Stimulated activated CD8-positive, alpha-beta memory T cell treated with anti-CD3 and anti-CD28 coated beads, Interleukin-12 subunit alpha, Interleukin-12 subunit beta, amount 100 ng/mL, for 1 hour (primary cell): ENCODE results near the gene IRF2BP2.
"Not testable (repeated sequence)": the region's sequence is repeated elsewhere in the genome, so short reads cannot be mapped to it uniquely, and the experiment has no call there.

ENCODE experiments used
- DNase-seq: peaks from one replicate; pipeline ENCODE4 v3.0.0-alpha.2; 2020; ENCODE audit warnings: low read depth

IRF2BP2 gene

GRCh38 chr1:234600418-234601281 lies 9.3 kb downstream of the IRF2BP2 start:
- DNase-seq, result no peak

GRCh38 chr1:234599617-234600417 lies 10.2 kb downstream of the IRF2BP2 start:
- peak; percentile 47 for DNase-seq

- DNase-seq, result no peak
These were observed 10.9 kb downstream of the IRF2BP2 start for GRCh38 chr1:234598974-234599616.

GRCh38 chr1:234597894-234598293 lies 12.1 kb downstream of the IRF2BP2 start:
- DNase-seq, result no peak

- DNase-seq, result no peak
These were observed 14.1 kb downstream of the IRF2BP2 start for GRCh38 chr1:234595899-234596298.

GRCh38 chr1:234594575-234594974 lies 15.4 kb downstream of the IRF2BP2 start:
- not testable (repeated sequence) for DNase-seq

- DNase-seq, result no peak
These were observed 16.0 kb downstream of the IRF2BP2 start for GRCh38 chr1:234593771-234594504.

GRCh38 chr1:234593109-234593508 lies 16.9 kb downstream of the IRF2BP2 start:
- DNase-seq, result no peak

GRCh38 chr1:234592240-234592639 lies 17.7 kb downstream of the IRF2BP2 start:
- DNase-seq, result no peak

- no peak for DNase-seq
These were observed 18.8 kb downstream of the IRF2BP2 start for GRCh38 chr1:234591131-234591530.

GRCh38 chr1:234589854-234590620 lies 19.9 kb downstream of the IRF2BP2 start:
- DNase-seq, result no peak

- DNase-seq, result no peak
These were observed 20.7 kb downstream of the IRF2BP2 start for GRCh38 chr1:234589064-234589800.

GRCh38 chr1:234588386-234588785 lies 21.6 kb downstream of the IRF2BP2 start:
- DNase-seq, result no peak

GRCh38 chr1:234586892-234587485 lies 23.0 kb downstream of the IRF2BP2 start:
- DNase-seq, result no peak

GRCh38 chr1:234586304-234586703 lies 23.7 kb downstream of the IRF2BP2 start:
- no peak for DNase-seq

- DNase-seq, result no peak
These were observed 24.5 kb downstream of the IRF2BP2 start for GRCh38 chr1:234585330-234586055.

- DNase-seq, result no peak
These were observed 25.1 kb downstream of the IRF2BP2 start for GRCh38 chr1:234584926-234585325.

GRCh38 chr1:234584420-234584805 lies 25.6 kb downstream of the IRF2BP2 start:
- DNase-seq, result no peak

GRCh38 chr1:234583755-234584419 lies 26.1 kb downstream of the IRF2BP2 start:
- no peak for DNase-seq
